Right lobe of liver (tissue), 6 donors: ENCODE measurements around the gene TIMP3. TPM values are rescaled to one million over a fixed set of nuclear protein-coding genes. Genes with fewer than 3 reads are reported as not detected.

Experiments used
- ATAC-seq, 4 donors: fragments of 200-7000 bp; cut with Tn5 transposase; one replicate each; pipeline ENCODE4 v1.9.1; 2020; ENCODE audit warnings: mild to moderate bottlenecking in 4 of 4, moderate library complexity in 4 of 4
- DNase-seq, 3 donors: peaks; one replicate each; pipeline ENCODE4 v3.0.0-alpha.2; 2020
- H3K27ac ChIP-seq, 3 donors: fragments of 200-600 bp; one replicate each; pipeline ENCODE4 v1.8.0; 2022
- H3K27me3 ChIP-seq, 2 donors: fragments of 200-600 bp; one replicate each; pipeline ENCODE4 v1.8.0; 2022
- H3K36me3 ChIP-seq, 4 donors: fragments of 200-600 bp; sonication (generic) in 1 of 4; one replicate each; pipeline versions ENCODE4 v1.5.1 to v1.8.0; 2017 to 2022; ENCODE audit warnings: control low read depth in 1 of 4
- H3K4me1 ChIP-seq, 4 donors: fragments of 200-600 bp; sonication (generic) in 1 of 4; one replicate each; pipeline versions ENCODE4 v1.5.1 to v1.8.0; 2017 to 2022; ENCODE audit warnings: control low read depth in 1 of 4
- H3K4me3 ChIP-seq, 3 donors: fragments of 200-600 bp; one replicate each; pipeline ENCODE4 v1.8.0; 2022
- H3K9me3 ChIP-seq, 4 donors: fragments of 200-600 bp; sonication (generic) in 1 of 4; one replicate each; pipeline versions ENCODE4 v1.5.1 to v1.8.0; 2017 to 2022; ENCODE audit warnings: control low read depth in 1 of 4
- CTCF ChIP-seq, 4 donors: fragments of 200-600 bp in 3 of 4; fragments of 450-650 bp in 1 of 4; IDR thresholded peaks; one replicate each; pipeline versions ENCODE4 v1.5.1 to v1.8.0; 2016 to 2022; ENCODE audit warnings: antibody characterized with exemption in 4 of 4, mild to moderate bottlenecking in 2 of 4
- POLR2A ChIP-seq: fragments of 450-650 bp; IDR thresholded peaks from one replicate; pipeline ENCODE4 v1.6.1; 2017; ENCODE audit warnings: antibody characterized with exemption, mild to moderate bottlenecking
- WGBS: methylation state at CpG from one replicate; pipeline ENCODE4 v1.1.6; 2018; ENCODE audit warnings: low coverage, low lambda C conversion rate; ENCODE audit not compliant: insufficient coverage; ENCODE audit errors: missing lambda C conversion rate; 5-methylcytosine and 5-hydroxymethylcytosine counted together
- intact Hi-C, 2 donors: fragments of 100-400 bp; cut with DNase I; formaldehyde crosslinking; loops; one replicate each; pipeline versions ENCODE4 v1.11.2 to v1.14.1; 2022
- total RNA-seq, 6 experiments: library from RNA; depleted of rRNA in 2 of 6; stranded (reverse); fragments of >200 nt in 2 of 6; fragmentation: NEBNext Ultra II Directional in 3 of 6; extraction: Animal tissue kit (Norgen Biotek cat#: 25700) in 3 of 6; gene quantifications; one replicate each; pipeline versions ENCODE4 v1.1.0 to v1.2.4, GENCODE V29; 2016 to 2023
- donor health status: DM: no; HTN: yes; CAD: no.
- donor health status: DM: no; HTN: no; CAD: no.
- donor health status: DM: no; HTN: no; CAD: no.
- donor health status: DM: no; HTN: yes; CAD: no.
- donor health status: DM: no; HTN: yes; CAD: no.

The TIMP3 gene
- total RNA-seq, 6 experiments from 2014 or later = 21.9 to 58.6 (median 52.7) TPM

GRCh38 chr22:32887324-32887980 lies 85.9 kb downstream of the TIMP3 start:
- no peak overlapping the region for H3K27ac ChIP-seq
- no peaks in the 10 kb centered on the region for H3K36me3 ChIP-seq
- H3K9me3 ChIP-seq = no peaks in the 10 kb centered on the region
- no peaks in the 10 kb centered on the region for H3K27me3 ChIP-seq
- intact Hi-C loops = no loop called here
- DNase-seq = no peak
- H3K4me1 ChIP-seq = no peaks in the 10 kb centered on the region
- ATAC-seq = no peak
- TF ChIP-seq POLR2A (no peak), CTCF (IDR thresholded peaks at IDR 0.05) (no peak)
- WGBS = 53% methylated on average over 7 of the region's 7 CpGs
- no peak overlapping the region for H3K4me3 ChIP-seq

- no peak for TF ChIP-seq CTCF (IDR thresholded peaks at IDR 0.05)
- no peak for TF ChIP-seq POLR2A
- no peaks in the 10 kb centered on the region for H3K27me3 ChIP-seq
- H3K9me3 ChIP-seq = no peaks in the 10 kb centered on the region
- no peaks in the 10 kb centered on the region for H3K4me1 ChIP-seq
- no peak for ATAC-seq
- no peak for DNase-seq
- H3K36me3 ChIP-seq = no peaks in the 10 kb centered on the region
- WGBS = 80% methylated on average over 1 of the region's 3 CpGs
- intact Hi-C loops = no loop called here
- no peak overlapping the region for H3K4me3 ChIP-seq
- no peak overlapping the region for H3K27ac ChIP-seq
These were observed 87.5 kb downstream of the TIMP3 start for GRCh38 chr22:32888976-32889375.

- H3K9me3 ChIP-seq = no peaks in the 10 kb centered on the region
- no peak for TF ChIP-seq CTCF (IDR thresholded peaks at IDR 0.05)
- no peak for TF ChIP-seq POLR2A
- intact Hi-C loops = no loop called here
- H3K4me3 ChIP-seq = no peak overlapping the region
- H3K36me3 ChIP-seq = no peaks in the 10 kb centered on the region
- WGBS = 80% methylated on average over 4 of the region's 7 CpGs
- no peak overlapping the region for H3K27ac ChIP-seq
- H3K27me3 ChIP-seq = no peaks in the 10 kb centered on the region
- DNase-seq = no peak
- no peaks in the 10 kb centered on the region for H3K4me1 ChIP-seq
- no peak for ATAC-seq
These were observed 95.4 kb downstream of the TIMP3 start for GRCh38 chr22:32896891-32897290.

- DNase-seq (no peak), ATAC-seq (no peak)
- WGBS = 80% methylated on average over 3 of the region's 5 CpGs
- H3K27ac ChIP-seq = no peak overlapping the region
- H3K4me3 ChIP-seq = no peak overlapping the region
- TF ChIP-seq CTCF (IDR thresholded peaks at IDR 0.05) (no peak), POLR2A (no peak)
- no peaks in the 10 kb centered on the region for H3K36me3 ChIP-seq
- H3K9me3 ChIP-seq = no peaks in the 10 kb centered on the region
- no peaks in the 10 kb centered on the region for H3K4me1 ChIP-seq
- intact Hi-C loops = no loop called here
- no peaks in the 10 kb centered on the region for H3K27me3 ChIP-seq
These were observed 95.9 kb downstream of the TIMP3 start for GRCh38 chr22:32897400-32897799.
